HAP-1 (cell line): Measurements from ENCODE around the gene PRKAR1A.
A peak's percentile ranks its signal among the peaks of the same experiment; 100 is the strongest.

ENCODE experiments used
- DNase-seq, 2 experiments: peaks; one replicate each; pipeline ENCODE4 v3.0.0-alpha.2; 2016 to 2020; ENCODE audit warnings: low spot score in 2 of 2
- H3K27me3 ChIP-seq: fragments of 250-450 bp; sonication (Bioruptor Pico); 2 replicates; pipeline ENCODE4 v1.5.1; 2020; ENCODE audit warnings: low read depth, mild to moderate bottlenecking, moderate library complexity
- H3K36me3 ChIP-seq: fragments of 250-450 bp; sonication (Bioruptor Pico); replicated peaks from 2 replicates; pipeline ENCODE4 v1.5.1; 2020; ENCODE audit warnings: mild to moderate bottlenecking
- H3K4me1 ChIP-seq: fragments of 250-450 bp; sonication (Bioruptor Pico); 2 replicates; pipeline ENCODE4 v1.5.1; 2020; ENCODE audit warnings: mild to moderate bottlenecking
- H3K4me3 ChIP-seq: fragments of 250-450 bp; sonication (Bioruptor Pico); 2 replicates; pipeline ENCODE4 v1.5.1; 2020; ENCODE audit warnings: mild to moderate bottlenecking, moderate library complexity
- H3K9me3 ChIP-seq: fragments of 250-450 bp; sonication (Bioruptor Pico); 2 replicates; pipeline ENCODE4 v1.5.1; 2020; ENCODE audit warnings: mild to moderate bottlenecking, moderate library complexity
- in situ Hi-C: fragments of 300-500 bp; cut with MboI; formaldehyde crosslinking; loops from 3 replicates; pipeline ENCODE4 v1.14.3; 2020; ENCODE audit warnings: low sequenced_read_pairs, inconsistent platforms, mixed read lengths

PRKAR1A gene

DNA sequence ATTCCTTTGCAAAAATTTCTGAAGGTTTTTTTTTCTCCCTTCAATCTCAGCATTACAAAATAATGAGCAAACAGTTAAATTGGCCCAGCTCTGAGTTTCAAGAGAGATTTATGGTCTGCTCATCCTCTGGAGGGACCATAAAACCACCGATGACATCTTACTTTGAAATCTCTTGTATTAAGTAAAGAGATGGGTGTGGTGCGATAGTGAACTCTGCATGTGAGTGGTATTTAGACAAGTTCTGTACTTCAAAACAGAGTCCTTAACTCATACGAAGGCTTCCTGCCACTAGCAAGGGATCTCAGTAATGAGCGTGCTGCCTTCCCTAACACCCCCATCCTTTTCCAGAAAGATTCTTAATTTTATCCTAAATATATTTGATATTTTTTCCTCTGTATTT, 86.9 kb downstream of the PRKAR1A start:
- no peaks in the 10 kb centered on the region for H3K9me3 ChIP-seq
- H3K27me3 ChIP-seq: no peaks in the 10 kb centered on the region
- DNase-seq: peak; percentile 20 to 47
- peaks cover 41% of the 10 kb centered on the region for H3K4me1 ChIP-seq
- in situ Hi-C loops: no loop called here
- peak overlapping the region; percentile 56 for H3K4me3 ChIP-seq
- no peaks in the 10 kb centered on the region for H3K36me3 ChIP-seq

DNA sequence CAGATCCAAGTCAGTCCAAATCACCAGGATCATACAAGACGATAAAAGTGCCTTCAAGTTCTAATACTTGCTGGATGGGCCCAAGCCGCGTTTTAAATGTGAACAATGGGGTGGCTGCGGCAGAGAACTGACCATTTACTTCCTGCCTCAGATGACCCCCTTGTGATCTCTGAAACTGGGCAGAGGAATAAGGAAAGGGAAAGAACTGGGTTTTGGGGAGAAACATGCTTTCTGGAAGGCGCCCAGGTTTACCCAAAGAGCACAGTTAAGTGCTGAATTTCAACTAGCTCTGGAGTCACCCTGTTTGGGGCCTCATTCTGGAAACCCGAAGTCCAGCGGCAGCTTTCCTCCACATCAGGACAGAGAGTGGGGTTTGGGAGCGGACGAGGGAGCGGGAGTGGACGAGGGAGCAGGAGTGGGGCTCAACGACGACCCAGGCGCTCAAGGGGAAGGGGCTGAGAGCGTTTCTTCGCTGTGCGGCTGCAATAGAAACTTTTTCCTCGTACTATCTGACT, 87.4 kb downstream of the PRKAR1A start:
- Histone ChIP-seq H3K4me3 (peak overlapping the region; percentile 56), H3K4me1 (peaks cover 41% of the 10 kb centered on the region), H3K9me3 (no peaks in the 10 kb centered on the region), H3K27me3 (no peaks in the 10 kb centered on the region), H3K36me3 (no peaks in the 10 kb centered on the region)
- in situ Hi-C loops: no loop called here
- DNase-seq: peak in 1 of 2 experiments; percentile 30

DNA sequence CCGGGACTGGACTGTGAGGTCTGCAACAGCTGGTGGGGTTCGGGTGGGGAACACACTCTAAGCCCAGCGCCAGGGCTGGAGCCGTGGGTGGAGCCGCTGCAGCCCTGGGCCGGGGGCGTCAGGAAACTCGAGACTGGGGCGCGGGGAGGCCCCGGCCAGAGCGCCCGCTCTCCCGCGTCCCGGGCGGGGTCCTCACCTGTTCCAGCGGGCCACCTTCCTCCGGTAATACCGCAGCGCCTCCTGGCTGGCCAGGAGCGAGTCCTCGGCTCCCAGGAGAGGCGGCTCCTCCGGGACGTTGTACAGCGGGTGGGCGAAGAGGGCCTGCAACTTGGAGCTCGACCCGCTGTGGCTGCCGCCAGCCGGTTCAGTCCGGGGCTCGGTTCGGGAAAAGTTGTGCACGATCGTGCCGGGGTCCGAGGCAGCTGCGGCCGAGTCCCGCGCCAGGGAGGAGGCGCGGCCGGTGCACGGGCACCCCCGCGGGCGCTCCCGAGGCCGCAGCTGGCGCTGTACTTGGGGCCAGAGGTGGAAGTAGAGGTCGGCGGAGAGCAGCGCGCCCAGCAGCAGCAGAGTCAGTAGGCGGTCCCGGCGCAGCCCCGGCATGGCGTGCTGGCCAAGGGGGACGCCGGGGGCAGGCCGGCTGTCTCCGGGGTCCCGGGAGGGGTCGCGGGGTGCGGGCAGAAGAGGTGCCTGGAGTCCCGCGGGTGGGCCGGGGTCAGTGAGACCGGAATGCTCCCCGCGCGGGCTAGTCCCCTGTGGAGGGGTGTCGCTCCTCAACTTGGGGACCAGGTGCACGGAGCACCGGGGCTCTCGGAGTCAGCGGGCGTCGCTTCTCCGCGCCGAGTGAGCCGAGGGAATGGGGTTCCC, 88.1 kb downstream of the PRKAR1A start:
- Histone ChIP-seq H3K4me3 (peak overlapping the region; percentile 56), H3K4me1 (peaks cover 48% of the 10 kb centered on the region)

More for the DNA sequence above, 88.1 kb downstream of the PRKAR1A start:
- Histone ChIP-seq H3K9me3 (0 out of 2 replicates have a peak, but pooled peaks cover 3% of the 10 kb centered on the region), H3K27me3 (no peaks in the 10 kb centered on the region), H3K36me3 (no peaks in the 10 kb centered on the region)
- in situ Hi-C loops: no loop called here
- peak in 1 of 2 experiments; percentile 62 for DNase-seq
